ENCODE data around the gene ALCAM. TPM values are rescaled to one million over a fixed set of nuclear protein-coding genes. Genes with fewer than 3 reads are reported as not detected.

The ALCAM gene
- polyA plus RNA-seq, 3 donors: 2.9 to 14.6 (median 3.6) TPM

GRCh38 chr3:105533960-105534359 is 167.3 kb downstream of the ALCAM start:
- H3K27ac ChIP-seq (ENCODE audit: low read depth, low read length): no peak overlapping the region
- 91 to 96% (median 94%) methylated on average over 3 of the region's 3 CpGs for WGBS, 3 donors

GRCh38 chr3:105534491-105534890 is 167.8 kb downstream of the ALCAM start:
- WGBS, 3 donors: 86 to 94% (median 92%) methylated on average over 5 of the region's 5 CpGs
- H3K27ac ChIP-seq (ENCODE audit: low read depth, low read length): no peak overlapping the region

GRCh38 chr3:105537371-105538080 is 170.8 kb downstream of the ALCAM start:
- no peak overlapping the region for H3K27ac ChIP-seq (ENCODE audit: low read depth, low read length)
- WGBS, 3 donors: 78 to 91% (median 82%) methylated on average over 1 of the region's 1 CpG

- 53 to 75% (median 64%) methylated on average over 5 of the region's 5 CpGs for WGBS, 3 donors
- H3K27ac ChIP-seq (ENCODE audit: low read depth, low read length): no peak overlapping the region
Observed at GRCh38 chr3:105538483-105538882, 171.8 kb downstream of the ALCAM start.

- H3K27ac ChIP-seq (ENCODE audit: low read depth, low read length): no peak overlapping the region
- WGBS, 3 donors: 62 to 95% (median 94%) methylated on average over 3 of the region's 3 CpGs
Observed at GRCh38 chr3:105539897-105540296, 173.2 kb downstream of the ALCAM start.

- 89 to 97% (median 90%) methylated on average over 1 of the region's 1 CpG for WGBS, 3 donors
- no peak overlapping the region for H3K27ac ChIP-seq (ENCODE audit: low read depth, low read length)
Observed at GRCh38 chr3:105542282-105543019, 175.7 kb downstream of the ALCAM start.

- no peak overlapping the region for H3K27ac ChIP-seq (ENCODE audit: low read depth, low read length)
- WGBS, 3 donors: 93 to 97% (median 97%) methylated on average over 1 of the region's 1 CpG
Observed at GRCh38 chr3:105545051-105545450, 178.3 kb downstream of the ALCAM start.

- WGBS, 3 donors: 90 to 97% (median 92%) methylated on average over 3 of the region's 3 CpGs
- H3K27ac ChIP-seq (ENCODE audit: low read depth, low read length): no peak overlapping the region
Observed at GRCh38 chr3:105553851-105554250, 187.1 kb downstream of the ALCAM start.

GRCh38 chr3:105555206-105555605 is 188.5 kb downstream of the ALCAM start:
- H3K27ac ChIP-seq (ENCODE audit: low read depth, low read length): no peak overlapping the region
- WGBS, 3 donors: 87 to 94% (median 89%) methylated on average over 2 of the region's 2 CpGs

GRCh38 chr3:105559856-105560255 is 193.1 kb downstream of the ALCAM start:
- WGBS, 3 donors: 80 to 90% (median 87%) methylated on average over 1 of the region's 1 CpG
- H3K27ac ChIP-seq (ENCODE audit: low read depth, low read length): no peak overlapping the region

- no peak overlapping the region for H3K27ac ChIP-seq (ENCODE audit: low read depth, low read length)
- 100% methylated on average over 1 of the region's 1 CpG for WGBS, 3 donors
Observed at GRCh38 chr3:105561876-105562275, 195.2 kb downstream of the ALCAM start.

- H3K27ac ChIP-seq (ENCODE audit: low read depth, low read length): no peak overlapping the region
- 90 to 97% (median 95%) methylated on average over 6 of the region's 6 CpGs for WGBS, 3 donors
Observed at GRCh38 chr3:105564546-105565288, 198.0 kb downstream of the ALCAM start.

- WGBS, 3 donors: 95 to 96% (median 95%) methylated on average over 5 of the region's 5 CpGs
- H3K27ac ChIP-seq (ENCODE audit: low read depth, low read length): no peak overlapping the region
Observed at GRCh38 chr3:105571005-105571404, 204.3 kb downstream of the ALCAM start.

GRCh38 chr3:105572501-105572900 is 205.8 kb downstream of the ALCAM start:
- 74 to 89% (median 78%) methylated on average over 6 of the region's 6 CpGs for WGBS, 3 donors
- H3K27ac ChIP-seq (ENCODE audit: low read depth, low read length): no peak overlapping the region

GRCh38 chr3:105579439-105579838 is 212.7 kb downstream of the ALCAM start:
- WGBS, 3 donors: 51 to 88% (median 76%) methylated on average over 1 of the region's 1 CpG
- H3K27ac ChIP-seq (ENCODE audit: low read depth, low read length): no peak overlapping the region

- 70 to 85% (median 83%) methylated on average over 7 of the region's 7 CpGs for WGBS, 3 donors
- no peak overlapping the region for H3K27ac ChIP-seq (ENCODE audit: low read depth, low read length)
Observed at GRCh38 chr3:105580296-105580965, 213.7 kb downstream of the ALCAM start.

GRCh38 chr3:105582015-105582414 is 215.3 kb downstream of the ALCAM start:
- no peak overlapping the region for H3K27ac ChIP-seq (ENCODE audit: low read depth, low read length)
- 88 to 93% (median 92%) methylated on average over 6 of the region's 6 CpGs for WGBS, 3 donors

GRCh38 chr3:105584003-105584790 is 217.5 kb downstream of the ALCAM start:
- H3K27ac ChIP-seq (ENCODE audit: low read depth, low read length): no peak overlapping the region
- WGBS, 3 donors: 78 to 88% (median 84%) methylated on average over 3 of the region's 3 CpGs

Measured in adipose tissue (tissue), 3 donors.